ENCODE data around the gene GNA12. TPM values are rescaled to one million over a fixed set of nuclear protein-coding genes. Genes with fewer than 3 reads are reported as not detected.

Gene GNA12
- total and polyA plus RNA-seq, 10 of the 15 experiments (the other 5 are each of a cell fraction or from before 2014, with no cell fraction given), result 1.9 to 51.8 (median 12.6) TPM

DNA sequence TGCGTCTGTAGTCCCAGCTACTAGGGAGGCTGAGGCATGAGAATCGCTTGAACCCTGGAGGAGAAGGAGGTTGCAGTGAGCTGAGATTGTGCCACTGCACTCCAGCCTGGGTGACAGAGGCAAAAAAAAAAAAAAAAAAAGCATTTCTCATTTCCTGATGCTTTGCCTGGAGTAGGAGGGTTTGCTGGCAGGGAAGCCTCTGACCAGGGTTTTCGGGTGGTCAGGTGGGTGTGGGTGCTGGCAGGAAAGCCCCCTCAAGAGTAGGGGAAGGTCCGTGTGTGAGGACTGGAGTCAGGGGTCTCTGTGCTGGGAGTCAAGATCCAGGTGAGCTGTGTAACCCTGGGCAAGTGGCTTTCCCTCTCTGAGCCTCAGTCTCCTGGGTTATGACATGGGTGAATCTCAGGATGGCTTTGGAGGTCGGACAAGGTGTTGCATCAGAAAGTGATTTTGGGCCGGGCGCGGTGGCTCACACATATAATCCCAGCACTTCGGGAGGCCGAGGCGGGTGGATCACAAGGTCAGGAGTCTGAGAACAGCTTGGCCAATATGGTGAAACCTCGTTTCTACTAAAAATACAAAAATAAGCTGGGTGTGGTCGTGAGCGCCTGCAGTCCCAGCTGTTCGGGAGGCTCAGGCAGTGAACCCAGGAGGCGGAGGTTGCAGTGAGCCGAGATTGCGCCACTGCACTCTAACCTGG is 152.9 kb downstream of the GNA12 start:
- in situ Hi-C loops (cut with MboI), result no loop called here

More for the DNA sequence above, 152.9 kb downstream of the GNA12 start:
- intact Hi-C loops (cut with micrococcal nuclease; ENCODE audit: unreplicated experiment), result no loop called here
- Histone ChIP-seq H3K4me3 (no peak overlapping the region), H3K36me3 (ENCODE audit: control insufficient read depth in 2 of 2, insufficient read depth in 2 of 2, low read length in 1 of 2) (no peaks in the 10 kb centered on the region), H4K20me1 (ENCODE audit: control insufficient read depth, insufficient read depth) (no peaks in the 10 kb centered on the region; the same call in 1 of the 2 replicates), H3K79me2 (ENCODE audit: control insufficient read depth, insufficient read depth, low read length) (no peaks in the 10 kb centered on the region), H3K27ac (ENCODE audit: control insufficient read depth, insufficient read depth) (no peak overlapping the region), H3K4me2 (ENCODE audit: control insufficient read depth, insufficient read depth) (no peak overlapping the region), H3K27me3 (replicated peaks in 1 of 2; ENCODE audit: control insufficient read depth in 2 of 2, insufficient read depth in 2 of 2, low read length in 1 of 2) (peaks cover 3 to 7% of the 10 kb centered on the region in 2 experiments; a peak in 3 of 4 replicates), H3K9me3 (replicated peaks; ENCODE audit: control insufficient read depth, insufficient read depth, low read length) (no peaks in the 10 kb centered on the region), H3K4me1 (ENCODE audit: control insufficient read depth, insufficient read depth, low read length) (peaks cover 27% of the 10 kb centered on the region), H2AFZ (ENCODE audit: control insufficient read depth, low read depth, low read length) (no peak overlapping the region), H3K9ac (ENCODE audit: control insufficient read depth, insufficient read depth, low read length) (no peak overlapping the region)
- CTCF ChIA-PET, result interaction anchor here (0.9 to 3.1 kb wide), 4 partner anchors 19 to 124 kb away, joined by 3 to 56 read pairs (median 4); no protein-coding TSS in a partner anchor
- WGBS (ENCODE audit: insufficient coverage, insufficient replicate concordance, low lambda C conversion rate, missing lambda C conversion rate), result 76% methylated on average over 18 of the region's 18 CpGs
- TF ChIP-seq DPF2 (IDR thresholded peaks at IDR 0.05) (no peak), POLR2AphosphoS2 (IDR thresholded peaks at IDR 0.05; ENCODE audit: low read depth, low read length) (no peak), BHLHE40 (IDR thresholded peaks at IDR 0.05; ENCODE audit: borderline replicate concordance in 1 of 2, low read depth in 2 of 2, low read length in 1 of 2) (no peak), ETV6 (conservative IDR thresholded peaks at IDR 0.05 in 1 of 2, IDR thresholded peaks at IDR 0.05 in 1 of 2; ENCODE audit: borderline replicate concordance in 1 of 2, low read depth in 1 of 2) (no peak), FOXK2 (IDR thresholded peaks at IDR 0.05) (no peak), RELA (IDR thresholded peaks at IDR 0.05; ENCODE audit: borderline replicate concordance, partially characterized antibody) (no peak)
- TF ChIP-seq, protein P1, sequence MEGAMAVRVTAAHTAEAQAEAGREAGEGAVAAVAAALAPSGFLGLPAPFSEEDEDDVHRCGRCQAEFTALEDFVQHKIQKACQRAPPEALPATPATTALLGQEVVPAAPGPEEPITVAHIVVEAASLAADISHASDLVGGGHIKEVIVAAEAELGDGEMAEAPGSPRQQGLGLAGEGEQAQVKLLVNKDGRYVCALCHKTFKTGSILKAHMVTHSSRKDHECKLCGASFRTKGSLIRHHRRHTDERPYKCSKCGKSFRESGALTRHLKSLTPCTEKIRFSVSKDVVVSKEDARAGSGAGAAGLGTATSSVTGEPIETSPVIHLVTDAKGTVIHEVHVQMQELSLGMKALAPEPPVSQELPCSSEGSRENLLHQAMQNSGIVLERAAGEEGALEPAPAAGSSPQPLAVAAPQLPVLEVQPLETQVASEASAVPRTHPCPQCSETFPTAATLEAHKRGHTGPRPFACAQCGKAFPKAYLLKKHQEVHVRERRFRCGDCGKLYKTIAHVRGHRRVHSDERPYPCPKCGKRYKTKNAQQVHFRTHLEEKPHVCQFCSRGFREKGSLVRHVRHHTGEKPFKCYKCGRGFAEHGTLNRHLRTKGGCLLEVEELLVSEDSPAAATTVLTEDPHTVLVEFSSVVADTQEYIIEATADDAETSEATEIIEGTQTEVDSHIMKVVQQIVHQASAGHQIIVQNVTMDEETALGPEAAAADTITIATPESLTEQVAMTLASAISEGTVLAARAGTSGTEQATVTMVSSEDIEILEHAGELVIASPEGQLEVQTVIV (IDR thresholded peaks at IDR 0.05; ENCODE audit: borderline replicate concordance, partially characterized antibody), result no peak
- SMC1A ChIA-PET (ENCODE audit: uncharacterized antibody, unreplicated experiment), result interaction anchor here (0.9 to 5.8 kb wide), 2 partner anchors 19 to 82 kb away, joined by 4 to 49 read pairs; no protein-coding TSS in a partner anchor
- no TSS peak for BruUV-seq (replicated peaks)
- DNase-seq (ENCODE audit: low read depth, low spot score), result no peak
- no peak for FAIRE-seq
- POLR2A ChIA-PET, result interaction anchor here (0.6 to 1.5 kb wide), 4 partner anchors 13 to 38 kb away, joined by 3 to 6 read pairs (median 4); no protein-coding TSS in a partner anchor
- RAD21 ChIA-PET (ENCODE audit: unreplicated experiment), result interaction anchor here (2.2 kb wide), 1 partner anchor 19 kb away, joined by 5 read pairs; no protein-coding TSS in a partner anchor
- no peak for ATAC-seq
